HuH-7 (cell line): ENCODE measurements around the gene MYL5.
"Not testable (repeated sequence)": the region's sequence is repeated elsewhere in the genome, so short reads cannot be mapped to it uniquely, and the experiment has no call there.

Source experiments
- DNase-seq: peaks from one replicate; pipeline ENCODE4 v3.0.0; 2011; ENCODE audit warnings: low spot score

The MYL5 gene

DNA sequence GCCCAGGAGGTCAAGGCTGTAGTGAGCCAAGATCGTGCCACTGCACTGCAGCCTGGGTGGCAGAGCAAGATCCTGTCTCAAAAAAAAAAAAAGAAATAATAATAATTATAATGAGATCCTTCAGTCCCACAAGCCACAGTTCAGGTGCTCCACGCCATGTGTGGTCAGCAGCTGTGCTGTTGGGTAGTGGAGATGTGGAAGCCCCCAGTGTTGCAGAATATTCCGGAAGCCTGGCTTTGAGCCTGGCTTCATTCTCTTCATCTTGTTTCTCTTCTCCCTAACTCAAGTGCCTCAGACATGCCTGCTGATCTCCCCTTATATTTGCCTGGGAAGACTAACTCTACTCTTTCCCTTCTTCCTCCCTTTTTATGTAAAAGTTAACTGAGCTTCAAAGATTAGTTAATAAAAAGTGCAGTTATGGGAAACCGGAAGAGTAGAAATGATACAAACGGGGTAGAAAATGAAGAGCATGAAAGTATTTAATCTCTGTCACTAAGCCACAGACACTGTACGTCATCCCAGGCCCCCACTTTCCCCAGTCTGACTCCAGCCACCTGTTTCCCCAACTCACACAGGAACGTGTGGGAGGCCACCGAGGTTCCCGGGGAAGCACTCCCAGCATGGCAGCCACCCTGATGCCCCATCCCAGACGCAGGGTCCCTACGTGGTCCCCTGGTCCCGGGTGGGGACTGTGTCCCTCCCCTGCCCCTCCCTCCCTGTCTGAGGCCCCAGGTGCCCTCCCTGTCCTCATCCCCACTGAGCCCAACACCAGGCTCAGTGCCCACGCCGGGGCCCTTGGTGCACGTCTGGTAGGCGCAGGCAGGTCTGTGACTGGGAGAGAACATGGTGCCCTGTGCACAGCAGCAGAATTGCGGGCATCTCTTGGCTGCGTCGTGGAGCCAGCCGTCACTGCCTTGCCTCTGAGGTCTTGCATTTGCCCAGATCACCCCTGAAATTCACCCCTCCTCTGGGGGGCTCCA, 55.3 kb downstream of the MYL5 start:
- no peak for DNase-seq

DNA sequence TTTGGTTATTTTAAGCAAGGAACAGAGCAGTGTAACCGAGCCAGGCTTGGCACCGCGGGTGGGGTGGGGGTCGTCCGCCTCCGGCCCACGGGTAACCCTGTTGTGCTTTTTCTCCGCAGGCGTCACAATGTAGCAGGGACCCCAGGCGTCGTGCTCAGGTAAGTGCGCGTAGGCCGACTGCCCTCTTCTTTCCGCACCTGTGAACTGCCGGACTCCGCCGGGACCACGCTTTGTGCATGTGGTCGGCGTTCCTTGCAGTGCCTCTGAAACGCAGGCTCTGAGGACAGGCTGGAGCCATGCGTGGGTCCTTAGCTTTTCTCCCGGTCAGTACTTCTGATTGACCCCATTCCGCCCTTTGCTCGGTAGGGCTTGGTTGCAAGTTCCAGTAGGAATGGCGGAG, 56.2 kb downstream of the MYL5 start:
- no peak for DNase-seq

DNA sequence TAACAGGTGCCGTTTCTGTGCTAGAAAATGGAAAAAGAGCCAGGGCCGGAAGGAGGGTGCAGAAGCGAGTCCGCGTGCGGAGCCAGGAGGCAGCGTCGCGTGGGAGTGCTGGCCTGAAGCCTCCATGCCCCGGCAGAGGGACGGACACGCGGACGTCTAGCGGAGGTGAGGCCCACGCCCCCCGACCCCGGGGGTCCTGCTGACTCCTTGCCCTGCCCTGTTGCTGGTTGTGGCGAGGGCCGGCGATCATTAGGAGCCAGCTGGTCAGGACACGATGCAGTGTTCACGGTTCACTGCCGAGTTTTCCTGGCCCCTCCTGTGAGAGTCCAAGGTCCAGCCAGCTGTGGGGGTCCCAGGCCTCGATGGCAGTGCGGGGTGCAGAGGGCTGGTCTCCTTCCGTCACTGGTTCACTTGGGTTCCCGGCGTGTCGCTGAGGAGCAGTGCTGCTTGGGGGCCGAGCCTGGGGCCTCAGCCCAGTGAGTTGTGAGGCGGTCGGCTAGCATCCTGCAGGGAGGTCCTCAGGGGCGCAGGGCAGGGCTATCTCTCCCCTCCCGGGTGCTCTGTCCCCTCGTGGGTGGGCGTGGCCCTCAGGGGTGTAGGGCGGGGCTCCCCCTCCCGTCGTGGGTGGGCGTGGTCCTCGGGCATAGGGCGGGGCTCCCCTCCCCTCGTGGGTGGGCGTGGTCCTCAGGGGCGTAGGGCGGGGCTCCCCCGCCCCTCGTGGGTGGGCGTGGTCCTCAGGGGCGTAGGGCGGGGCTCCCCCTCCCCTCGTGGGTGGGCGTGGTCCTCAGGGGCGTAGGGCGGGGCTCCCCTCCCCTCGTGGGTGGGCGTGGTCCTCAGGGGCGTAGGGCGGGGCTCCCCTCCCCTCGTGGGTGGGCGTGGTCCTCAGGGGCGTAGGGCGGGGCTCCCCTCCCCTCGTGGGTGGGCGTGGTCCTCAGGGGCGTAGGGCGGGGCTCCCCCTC, 56.9 kb downstream of the MYL5 start:
- DNase-seq, result not testable (repeated sequence)
